ENCODE results near the gene ADCY4. TPM values are rescaled to one million over a fixed set of nuclear protein-coding genes. Genes with fewer than 3 reads are reported as not detected.

ADCY4 gene
- polyA plus RNA-seq, 1 experiment, result 6.8 TPM

- ChIA-PET POLR2A (no interaction called here), CTCF (interaction anchor here (3.6 to 4.2 kb wide), 4 partner anchors 10 to 82 kb away, joined by 22 to 42 read pairs (median 32); partner anchors contain the start of genes ADCY4, CBLN3, KHNYN and RIPK3)
- TF ChIP-seq CTCF (IDR thresholded peaks at IDR 0.05; ENCODE audit: insufficient read depth, low read depth, low read length), result no peak
- no peak for DNase-seq (ENCODE audit: low read depth)
- no peak overlapping the region for H3K4me3 ChIP-seq (ENCODE audit: low read depth, low read length)
- H3K27me3 ChIP-seq (ENCODE audit: control insufficient read depth, insufficient read depth, low read length), result peaks cover 6% of the 10 kb centered on the region; the same call in 1 of the 2 replicates
- no peaks in the 10 kb centered on the region for H3K36me3 ChIP-seq (ENCODE audit: control insufficient read depth, insufficient read depth, low read length)
Measured at GRCh38 chr14:24349742-24350141, 14.9 kb upstream of the ADCY4 start.

GRCh38 chr14:24348186-24348585, 13.3 kb upstream of the ADCY4 start:
- no peaks in the 10 kb centered on the region for H3K36me3 ChIP-seq (ENCODE audit: control insufficient read depth, insufficient read depth, low read length)
- H3K4me3 ChIP-seq (ENCODE audit: low read depth, low read length), result no peak overlapping the region
- TF ChIP-seq CTCF (IDR thresholded peaks at IDR 0.05; ENCODE audit: insufficient read depth, low read depth, low read length), result no peak
- H3K27me3 ChIP-seq (ENCODE audit: control insufficient read depth, insufficient read depth, low read length), result peaks cover 6% of the 10 kb centered on the region; the same call in 1 of the 2 replicates
- DNase-seq (ENCODE audit: low read depth), result no peak
- ChIA-PET POLR2A (no interaction called here), CTCF (interaction anchor here (0.6 to 5.6 kb wide), 9 partner anchors 10 to 585 kb away, joined by 3 to 41 read pairs (median 4); no protein-coding TSS in a partner anchor)

- no peak for DNase-seq (ENCODE audit: low read depth)
- Histone ChIP-seq H3K27me3 (ENCODE audit: control insufficient read depth, insufficient read depth, low read length) (peaks cover 6% of the 10 kb centered on the region; the same call in 1 of the 2 replicates), H3K36me3 (ENCODE audit: control insufficient read depth, insufficient read depth, low read length) (no peaks in the 10 kb centered on the region), H3K4me3 (ENCODE audit: low read depth, low read length) (no peak overlapping the region)
- TF ChIP-seq CTCF (IDR thresholded peaks at IDR 0.05; ENCODE audit: insufficient read depth, low read depth, low read length), result no peak
- ChIA-PET POLR2A (no interaction called here), CTCF (interaction anchor here (0.9 to 5.6 kb wide), 11 partner anchors 9 to 90 kb away, joined by 3 to 41 read pairs (median 5); partner anchors contain the start of gene CIDEB)
Measured at GRCh38 chr14:24347134-24347533, 12.3 kb upstream of the ADCY4 start.

- Histone ChIP-seq H3K4me3 (ENCODE audit: low read depth, low read length) (no peak overlapping the region), H3K27me3 (ENCODE audit: control insufficient read depth, insufficient read depth, low read length) (peaks cover 5% of the 10 kb centered on the region), H3K36me3 (ENCODE audit: control insufficient read depth, insufficient read depth, low read length) (no peaks in the 10 kb centered on the region)
- ChIA-PET CTCF (interaction anchor here (0.7 to 5.6 kb wide), 3 partner anchors 11 to 88 kb away, joined by 3 to 41 read pairs (median 7); no protein-coding TSS in a partner anchor), POLR2A (no interaction called here)
- no peak for TF ChIP-seq CTCF (IDR thresholded peaks at IDR 0.05; ENCODE audit: insufficient read depth, low read depth, low read length)
- DNase-seq (ENCODE audit: low read depth), result no peak
Measured at GRCh38 chr14:24343795-24344660, 9.2 kb upstream of the ADCY4 start.

- no peaks in the 10 kb centered on the region for H3K36me3 ChIP-seq (ENCODE audit: control insufficient read depth, insufficient read depth, low read length)
- peaks cover 5% of the 10 kb centered on the region for H3K27me3 ChIP-seq (ENCODE audit: control insufficient read depth, insufficient read depth, low read length)
- ChIA-PET POLR2A (no interaction called here), CTCF (interaction anchor here (0.7 to 16.8 kb wide), 4 partner anchors 10 to 90 kb away, joined by 3 to 491 read pairs (median 22); partner anchors contain the start of genes CBLN3 and KHNYN)
- DNase-seq (ENCODE audit: low read depth), result no peak
- no peak overlapping the region for H3K4me3 ChIP-seq (ENCODE audit: low read depth, low read length)
- TF ChIP-seq CTCF (IDR thresholded peaks at IDR 0.05; ENCODE audit: insufficient read depth, low read depth, low read length), result no peak
Measured at GRCh38 chr14:24342889-24343288, 8.0 kb upstream of the ADCY4 start.

Data from BJ (cell line).